GM12801 (cell line): ENCODE measurements around the gene ADAMTS18.

Experiments used
- CTCF ChIP-seq: IDR thresholded peaks from one replicate; pipeline ENCODE4 v1.5.1; 2011; ENCODE audit warnings: control low read depth; ENCODE audit not compliant: insufficient read length; ENCODE audit errors: extremely low read depth

ADAMTS18 gene

GRCh38 chr16:77434022-77434529, 758 bp downstream of the ADAMTS18 start:
- no peak for TF ChIP-seq CTCF

GRCh38 chr16:77433146-77433545, 1.7 kb downstream of the ADAMTS18 start:
- TF ChIP-seq CTCF, result no peak

- no peak for TF ChIP-seq CTCF
Measured at GRCh38 chr16:77432264-77432663, 2.6 kb downstream of the ADAMTS18 start.

GRCh38 chr16:77430787-77431585, 3.8 kb downstream of the ADAMTS18 start:
- TF ChIP-seq CTCF, result no peak

GRCh38 chr16:77430360-77430759, 4.5 kb downstream of the ADAMTS18 start:
- no peak for TF ChIP-seq CTCF

GRCh38 chr16:77424871-77425604, 9.8 kb downstream of the ADAMTS18 start:
- no peak for TF ChIP-seq CTCF

- no peak for TF ChIP-seq CTCF
Measured at GRCh38 chr16:77422196-77422784, 12.5 kb downstream of the ADAMTS18 start.
